SK-N-MC (cell line): Measurements from ENCODE around the gene CST1.

ENCODE experiments used
- EZH2 ChIP-seq: fragments of 200-600 bp; sonication (generic); IDR thresholded peaks from one replicate; pipeline ENCODE4 v1.6.1; 2017; ENCODE audit warnings: antibody characterized with exemption
- FOXP2 ChIP-seq: optimal IDR thresholded peaks from 2 replicates; pipeline ENCODE3; 2011; ENCODE audit warnings: mild to moderate bottlenecking, moderate library complexity; ENCODE audit not compliant: insufficient read depth; ENCODE audit errors: extremely low read length, control extremely low read depth
- POLR2AphosphoS5 ChIP-seq: IDR thresholded peaks from 2 replicates; pipeline ENCODE4 v1.6.1; 2012; ENCODE audit warnings: mild to moderate bottlenecking, low read depth, low read length, borderline replicate concordance

GRCh38 chr20:23765578-23765977 is 14.8 kb upstream of the CST1 start:
- TF ChIP-seq EZH2, result no peak
- no peak for TF ChIP-seq POLR2AphosphoS5
- TF ChIP-seq FOXP2, result no peak
